Limb (tissue), 2 donors: ENCODE results near the gene RHOB.
"Not testable (repeated sequence)": the region's sequence is repeated elsewhere in the genome, so short reads cannot be mapped to it uniquely, and the experiment has no call there.

Experiments
- DNase-seq, 2 donors: peaks; one replicate each; pipeline ENCODE4 v3.0.0-alpha.2; 2016; ENCODE audit errors: extremely low spot score in 2 of 2

The RHOB gene

GRCh38 chr2:20446917-20447436 lies at the start of gene RHOB:
Gene RHOB (plus strand): TSS chr2:20447074. CDS start chr2:20447466, 392 bp downstream.
- peak; percentile 98 for DNase-seq

DNA sequence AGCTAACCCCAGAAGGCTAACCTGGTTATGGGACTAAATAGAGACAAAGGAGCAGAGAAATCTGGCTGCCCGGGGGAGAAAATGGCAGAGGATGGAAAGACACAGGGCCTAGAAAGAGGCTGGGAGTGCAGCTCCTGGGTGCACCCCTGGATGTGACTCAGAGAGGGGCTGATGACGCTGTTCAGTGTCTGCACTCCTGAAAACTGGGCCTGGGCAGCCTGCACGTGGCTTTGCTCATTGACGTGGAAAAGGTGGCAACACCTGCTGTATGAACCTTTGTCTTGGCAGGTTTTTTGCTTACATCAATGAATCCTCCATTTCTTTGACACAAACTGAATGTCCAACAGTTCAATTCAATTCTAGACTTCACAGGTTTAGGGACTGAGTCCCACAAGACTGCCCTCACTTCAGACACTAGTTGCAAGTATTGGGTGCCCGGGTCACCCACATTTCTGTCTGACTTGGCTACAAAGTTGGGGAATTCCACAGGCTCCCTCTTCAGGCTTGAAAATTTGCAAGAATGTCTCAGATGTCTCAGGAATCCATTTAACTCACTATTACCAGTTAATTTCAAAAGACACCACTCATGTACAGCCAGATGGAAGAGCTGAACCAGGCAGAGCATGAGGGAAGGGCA lies 48.9 kb upstream of the RHOB start:
- DNase-seq: no peak

DNA sequence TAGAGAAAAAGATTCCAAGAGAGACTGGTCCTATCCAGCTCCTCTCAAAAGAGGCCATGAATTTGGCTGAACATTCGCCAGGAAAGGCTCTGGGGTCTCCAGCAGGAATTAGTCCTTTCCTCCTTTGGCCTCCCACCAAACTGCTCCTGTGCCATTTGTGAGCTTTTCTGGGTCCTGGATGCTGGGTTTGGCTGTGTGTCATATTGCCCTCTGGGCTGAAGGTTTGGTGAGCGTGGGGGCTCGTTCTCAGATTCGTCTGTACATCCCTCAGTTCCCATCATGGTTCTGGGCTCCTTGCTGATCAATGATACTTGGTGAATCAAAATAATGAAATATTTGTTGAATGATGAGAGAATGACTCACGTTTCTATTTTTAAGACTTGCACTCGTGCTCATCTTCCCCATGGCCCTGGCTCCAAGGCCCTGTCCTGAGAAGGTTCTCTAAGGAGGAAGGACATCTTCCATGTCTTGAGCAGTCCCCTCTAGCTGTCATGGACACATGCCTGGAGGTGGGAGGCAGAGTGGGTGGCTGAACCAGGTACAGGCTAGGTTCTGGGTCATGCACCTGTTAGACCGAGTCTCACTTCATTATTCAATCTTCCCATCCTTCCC lies 47.8 kb upstream of the RHOB start:
- DNase-seq: no peak

DNA sequence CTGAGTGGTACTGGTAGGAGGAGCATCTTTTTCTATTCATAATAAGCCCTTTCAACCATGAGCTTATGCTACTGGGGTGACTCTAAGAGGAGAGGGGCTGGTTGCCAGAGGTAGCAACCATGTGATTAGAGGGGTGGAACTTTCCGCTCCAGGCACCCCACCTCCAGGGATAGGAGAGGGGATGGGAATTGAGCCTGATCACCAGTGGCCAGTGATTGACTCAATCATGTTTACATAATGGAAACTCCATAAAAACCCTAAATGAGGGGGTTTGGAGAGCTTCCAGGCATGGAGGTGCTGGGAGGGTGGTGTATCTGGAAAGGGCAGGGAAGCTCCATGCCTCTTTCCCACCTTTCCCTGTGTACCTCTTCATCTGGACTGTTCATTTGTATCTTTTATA lies 46.6 kb upstream of the RHOB start:
- DNase-seq: no peak

DNA sequence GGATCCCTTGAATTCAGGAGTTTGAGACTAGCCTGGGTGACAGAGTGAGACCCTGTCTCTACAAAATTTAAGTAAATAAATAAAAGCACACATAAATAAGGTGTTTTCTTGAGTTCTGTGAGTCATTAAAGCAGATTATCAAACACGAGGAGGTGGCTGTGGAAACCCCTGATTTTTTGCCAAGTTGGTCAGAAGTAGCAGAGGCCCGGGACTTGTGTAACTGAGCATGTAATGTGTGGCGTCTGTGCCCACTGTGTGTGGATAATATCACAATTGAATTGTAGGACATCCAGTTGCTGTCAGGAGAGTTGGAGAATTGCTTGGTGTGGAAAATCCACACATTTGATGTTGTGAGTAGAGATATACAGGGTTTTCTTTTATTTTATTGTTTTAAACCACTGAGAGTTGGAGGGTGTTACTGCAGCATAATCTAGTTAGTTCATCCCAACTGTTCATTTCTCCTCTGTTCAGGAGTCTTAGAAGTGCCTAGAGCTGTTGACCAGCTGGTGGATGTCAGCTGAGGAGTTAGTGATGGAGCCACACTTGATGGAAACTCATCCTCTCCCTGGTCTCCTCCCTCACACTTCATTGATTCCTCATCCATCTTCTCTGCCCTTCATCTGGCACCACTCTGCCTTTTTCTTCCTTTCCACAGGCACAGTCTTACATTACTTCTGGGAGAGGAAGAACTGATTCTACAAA lies 45.9 kb upstream of the RHOB start:
- DNase-seq: no peak

DNA sequence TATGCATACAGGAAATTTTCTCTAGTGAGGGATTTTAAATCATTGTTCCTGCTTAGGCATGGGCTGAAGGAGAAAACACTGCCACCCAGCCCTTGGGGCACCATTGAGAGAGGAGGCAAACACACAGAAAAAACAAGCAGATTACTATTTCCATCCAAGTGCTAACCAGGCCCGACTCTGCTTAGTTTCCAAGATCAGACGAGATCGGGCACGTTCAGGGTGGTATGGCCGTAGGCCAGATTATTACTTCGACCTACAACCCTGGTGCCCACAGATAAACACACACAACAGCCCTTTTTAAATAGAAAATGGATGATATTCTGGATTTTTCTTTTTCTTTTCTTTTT lies 45.4 kb upstream of the RHOB start:
- no peak for DNase-seq

DNA sequence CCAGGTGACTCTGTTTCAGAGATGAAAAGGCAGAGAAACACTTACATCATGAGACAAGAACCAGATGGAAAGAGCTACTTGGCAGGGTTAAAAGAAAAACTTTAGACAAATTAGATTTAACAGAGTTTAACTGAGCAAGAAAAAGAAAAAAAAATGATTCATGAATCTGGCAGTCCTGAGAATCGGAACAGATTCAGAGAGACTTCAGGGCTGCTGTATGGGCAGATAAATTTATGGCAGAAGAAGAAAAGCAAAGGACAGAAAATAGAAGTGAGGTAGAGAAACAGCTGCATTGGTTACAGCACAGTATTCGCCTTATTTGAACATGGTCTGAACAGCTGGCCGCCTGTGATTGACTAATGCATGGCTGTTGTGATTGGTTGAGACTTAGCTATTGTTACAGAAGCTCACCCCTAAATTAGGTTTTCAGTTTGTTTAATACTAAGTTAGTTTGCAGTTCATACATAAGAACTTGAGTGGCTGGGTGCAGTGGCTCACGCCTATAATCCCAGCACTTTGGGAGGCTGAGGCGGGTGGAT lies 43.0 kb upstream of the RHOB start:
- DNase-seq: peak; percentile 21 to 72

DNA sequence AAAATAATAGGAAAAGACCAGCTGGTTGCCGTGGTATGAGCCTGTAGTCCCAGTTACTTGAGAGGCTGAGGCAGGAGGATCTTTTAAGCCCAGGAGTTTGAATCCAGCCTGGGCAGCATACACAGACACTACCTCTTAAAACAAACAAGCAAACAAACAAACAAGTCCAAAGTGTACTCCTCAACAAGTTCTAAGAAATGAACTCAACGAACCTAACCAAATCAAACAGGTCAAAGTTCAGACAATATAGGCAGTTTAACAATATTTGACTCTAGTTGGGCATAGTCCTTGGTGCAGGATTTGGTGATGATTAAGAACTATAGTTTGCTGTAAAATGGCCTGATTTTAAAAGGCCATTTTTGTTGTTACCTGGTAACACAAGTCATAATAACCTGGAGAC lies 41.9 kb upstream of the RHOB start:
- no peak for DNase-seq

GRCh38 chr2:20409039-20409438 lies 37.8 kb upstream of the RHOB start:
- DNase-seq: no peak

DNA sequence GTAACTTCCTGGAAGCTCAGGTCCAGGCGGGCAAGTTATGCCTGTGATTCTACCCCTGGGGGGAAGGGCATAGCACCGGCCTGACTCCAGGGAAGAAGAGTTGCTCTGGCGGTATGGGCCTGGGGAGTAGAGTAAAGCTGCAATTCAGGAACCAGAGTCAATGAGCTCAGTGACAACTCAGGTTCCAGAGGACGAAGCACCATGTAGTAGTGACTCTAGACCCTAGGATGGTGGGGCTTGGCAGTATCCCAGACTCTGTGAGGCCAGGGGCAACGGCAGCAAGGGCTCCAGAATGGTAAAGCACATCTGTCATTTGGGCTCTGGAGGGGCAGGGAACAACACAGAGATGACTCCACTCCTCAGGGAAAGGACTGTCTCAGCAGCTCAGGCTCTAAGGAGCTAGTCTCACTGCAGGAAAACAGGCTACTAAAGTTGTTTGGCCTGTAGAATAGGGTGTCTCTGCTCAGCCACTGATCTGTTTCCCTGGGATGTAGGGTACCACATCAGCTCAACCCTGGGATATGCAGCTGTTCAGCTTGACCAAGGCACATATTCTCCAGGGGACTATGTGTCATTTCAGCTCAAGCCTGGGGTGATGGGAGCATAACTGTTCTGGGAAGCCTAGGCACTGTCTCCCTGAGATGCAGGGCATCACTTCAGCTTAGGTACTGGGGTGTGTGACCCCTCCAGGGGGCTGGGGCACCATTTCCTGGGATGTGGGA lies 36.2 kb upstream of the RHOB start:
- peak in 1 of 2 donors; percentile 9 for DNase-seq

- DNase-seq: peak in 1 of 2 donors; percentile 67
Measured at GRCh38 chr2:20411361-20411894, 35.4 kb upstream of the RHOB start.

DNA sequence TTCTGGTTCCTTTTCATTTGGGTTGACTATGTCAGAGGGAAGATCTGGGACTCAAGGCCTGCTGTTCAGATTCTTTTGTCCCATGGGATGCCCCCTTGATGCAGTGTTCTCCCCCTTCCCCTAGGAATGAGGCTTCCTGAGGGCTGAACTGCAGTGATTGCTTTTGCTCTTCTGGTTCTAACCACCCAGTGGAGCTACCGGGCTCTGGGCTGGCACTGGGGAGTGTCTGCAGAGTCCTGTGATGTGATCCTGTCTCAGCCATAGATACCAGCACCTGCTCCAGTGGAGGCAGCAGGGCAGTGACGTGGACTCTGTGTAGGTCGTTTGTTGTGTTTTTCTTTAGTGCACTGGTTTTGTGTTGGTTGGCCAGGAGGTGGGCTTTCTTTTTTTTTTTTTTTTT lies 32.1 kb upstream of the RHOB start:
- peak in 1 of 2 donors; percentile 7 for DNase-seq

DNA sequence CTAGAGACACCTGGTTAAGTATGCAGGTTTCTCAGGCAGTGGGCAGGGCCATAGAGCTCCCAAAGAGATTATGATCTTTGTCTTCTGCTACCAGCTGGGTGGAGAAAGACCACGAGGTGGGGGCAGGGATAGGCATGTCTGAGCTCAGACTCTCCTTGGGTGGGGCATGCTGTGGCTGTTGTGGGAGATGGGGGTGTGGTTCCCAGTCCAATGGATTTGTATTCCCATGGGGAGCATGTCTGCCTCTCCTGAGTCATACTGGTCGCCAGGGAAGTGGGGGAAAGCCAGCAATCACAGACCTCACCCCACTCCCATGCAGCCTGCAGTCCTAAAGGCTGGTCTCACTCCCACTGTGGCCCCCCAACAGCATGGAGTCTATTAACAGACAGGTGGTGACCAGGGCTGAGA lies 31.4 kb upstream of the RHOB start:
- DNase-seq: peak in 1 of 2 donors; percentile 21

GRCh38 chr2:20416723-20417122 lies 30.2 kb upstream of the RHOB start:
- no peak for DNase-seq

DNA sequence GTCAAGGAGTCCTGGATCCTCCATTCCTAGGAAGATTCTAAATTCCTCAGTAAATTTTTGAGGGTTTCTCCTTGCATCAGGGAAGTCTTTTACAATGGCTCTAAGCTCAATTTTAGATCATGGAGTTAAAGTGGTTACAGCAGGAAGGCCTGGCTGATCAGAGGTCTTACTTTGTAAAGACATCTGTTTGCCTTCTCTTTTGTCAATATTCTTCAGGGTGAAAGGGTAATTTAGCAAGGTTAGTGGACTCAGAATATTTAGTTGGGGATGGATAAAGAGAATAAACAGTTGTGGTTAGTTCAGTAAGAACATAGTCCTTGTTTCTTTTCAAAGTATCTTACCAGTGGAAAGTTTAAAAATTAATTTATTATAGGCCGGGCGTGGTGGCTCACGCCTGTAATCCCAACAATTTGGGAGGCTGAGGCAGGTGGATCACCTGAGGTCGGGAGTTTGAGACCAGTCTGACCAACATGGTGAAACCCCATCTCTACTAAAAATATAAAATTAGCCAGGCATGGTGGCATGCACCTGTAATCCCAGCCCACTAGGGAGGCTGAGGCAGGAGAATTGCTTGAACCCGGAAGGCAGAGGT lies 29.5 kb upstream of the RHOB start:
- not testable (repeated sequence) for DNase-seq

DNA sequence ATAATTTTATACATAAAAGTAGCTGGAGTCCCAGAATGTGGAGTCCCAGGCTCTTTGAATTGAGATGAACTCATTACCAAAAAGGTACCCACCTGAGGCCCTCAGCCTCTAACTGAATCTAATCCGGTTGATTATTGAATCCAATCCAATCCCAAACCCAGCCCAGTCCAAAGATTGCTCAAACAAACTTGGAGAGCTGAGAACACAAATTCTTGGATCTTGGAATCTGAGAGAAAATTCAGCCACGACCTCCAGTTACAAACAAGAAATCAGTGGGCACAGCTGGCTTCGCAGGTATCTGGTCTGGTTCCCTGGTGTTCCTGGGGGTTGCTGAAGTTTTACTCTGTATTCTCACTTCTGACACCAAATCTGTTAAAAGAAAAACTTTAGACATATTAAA lies 28.4 kb upstream of the RHOB start:
- peak in 1 of 2 donors; percentile 3 for DNase-seq

- DNase-seq: peak; percentile 26 to 63
Measured at GRCh38 chr2:20419007-20419576, 27.8 kb upstream of the RHOB start.

DNA sequence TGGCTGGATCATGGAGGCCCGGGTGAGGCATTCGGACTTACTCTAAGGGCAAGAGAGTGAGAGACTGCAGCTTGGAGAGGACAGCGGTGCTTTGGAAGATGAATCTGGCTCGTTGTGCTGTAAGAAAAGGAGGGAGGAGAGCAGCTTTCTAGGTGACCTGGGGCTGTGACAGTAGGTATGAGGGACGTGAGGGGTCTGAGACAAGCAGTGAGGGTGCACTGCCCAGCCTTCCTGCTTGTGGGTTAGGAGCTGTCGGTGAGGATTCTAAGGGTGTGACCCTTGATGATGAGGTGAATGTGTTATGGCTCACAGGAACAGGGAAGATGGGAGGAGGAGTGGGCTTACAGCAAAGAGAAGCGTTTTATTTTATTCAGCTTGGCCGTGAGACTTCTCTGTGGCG lies 27.1 kb upstream of the RHOB start:
- peak in 1 of 2 donors; percentile 4 for DNase-seq

DNA sequence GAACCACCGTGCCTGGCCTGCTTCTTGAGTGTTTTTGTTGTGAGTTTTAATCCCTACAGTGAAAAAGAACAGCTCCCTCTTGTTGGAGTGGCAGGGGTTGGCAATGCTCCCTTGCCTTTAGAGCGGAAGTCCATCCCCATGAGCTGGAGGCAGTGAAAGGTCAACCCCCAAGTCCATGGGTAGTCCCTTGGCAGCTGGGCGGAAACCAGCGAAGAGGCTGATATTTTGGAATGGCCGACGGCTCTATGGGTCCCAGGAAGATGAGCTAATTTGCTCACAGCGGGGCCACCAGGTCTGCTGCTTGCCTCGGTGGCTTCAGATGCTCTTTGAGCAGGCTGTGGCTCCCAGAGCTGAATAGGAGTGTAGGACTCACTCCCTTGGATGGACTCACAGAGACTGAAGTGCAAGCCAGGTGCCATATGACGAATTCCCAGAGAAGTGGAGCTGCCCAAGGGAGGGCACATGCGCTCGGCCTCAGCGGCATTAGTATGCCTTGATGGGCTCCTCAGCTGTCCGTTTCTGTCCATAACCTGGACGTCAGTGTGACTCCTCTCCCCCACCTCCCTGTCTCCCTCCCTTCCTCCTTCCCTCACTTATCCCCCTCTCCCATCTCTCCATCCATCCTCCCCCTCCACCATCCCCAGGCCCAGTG lies 25.4 kb upstream of the RHOB start:
- no peak for DNase-seq

- peak in 1 of 2 donors; percentile 45 for DNase-seq
Measured at GRCh38 chr2:20421988-20422370, 24.9 kb upstream of the RHOB start.
